NCI-H1694 (cell line): ENCODE results near the gene SRGAP2C.
"Not testable (repeated sequence)": the region's sequence is repeated elsewhere in the genome, so short reads cannot be mapped to it uniquely, and the experiment has no call there.

Experiments used
- DNase-seq: peaks from one replicate; lab custom pipeline; 2025; lab: John Stamatoyannopoulos, UW

SRGAP2C gene

DNA sequence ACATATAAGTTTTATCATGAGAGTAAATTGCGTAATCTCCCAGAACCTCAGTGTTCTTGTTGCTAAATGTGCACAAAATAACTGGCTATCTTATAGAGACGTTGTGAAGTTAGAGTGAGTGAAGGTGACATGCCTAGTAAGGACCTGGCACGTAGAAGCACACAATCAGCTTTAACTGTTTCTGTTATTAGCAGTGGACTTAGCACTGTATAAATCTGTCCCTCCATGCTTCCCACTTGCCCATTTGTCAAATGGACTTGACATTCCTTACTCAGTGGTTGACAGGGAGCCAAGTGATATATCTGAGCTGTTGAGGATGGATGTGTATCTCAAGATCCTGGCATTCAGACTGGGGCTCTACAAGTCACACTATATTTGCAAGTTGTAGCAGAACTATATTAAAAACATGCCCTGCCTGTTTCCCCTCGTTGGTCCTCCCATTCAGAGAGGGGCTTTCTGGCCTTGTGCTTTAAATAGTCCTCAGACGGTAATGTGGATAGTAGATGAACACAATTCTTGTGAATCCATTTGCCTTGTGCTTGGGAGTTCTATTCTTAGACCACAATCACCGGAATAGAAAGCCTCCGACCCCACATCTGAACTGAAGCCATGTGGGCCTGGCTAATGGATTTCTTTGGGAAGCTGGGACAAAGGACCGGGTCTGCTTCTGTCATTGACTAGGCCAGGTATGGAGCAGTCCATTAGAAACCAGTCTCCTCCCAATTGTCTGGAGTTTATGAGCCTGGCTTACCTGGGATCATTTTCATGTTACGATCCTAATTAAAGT lies 43.0 kb downstream of the SRGAP2C start:
- not testable (repeated sequence) for DNase-seq

DNA sequence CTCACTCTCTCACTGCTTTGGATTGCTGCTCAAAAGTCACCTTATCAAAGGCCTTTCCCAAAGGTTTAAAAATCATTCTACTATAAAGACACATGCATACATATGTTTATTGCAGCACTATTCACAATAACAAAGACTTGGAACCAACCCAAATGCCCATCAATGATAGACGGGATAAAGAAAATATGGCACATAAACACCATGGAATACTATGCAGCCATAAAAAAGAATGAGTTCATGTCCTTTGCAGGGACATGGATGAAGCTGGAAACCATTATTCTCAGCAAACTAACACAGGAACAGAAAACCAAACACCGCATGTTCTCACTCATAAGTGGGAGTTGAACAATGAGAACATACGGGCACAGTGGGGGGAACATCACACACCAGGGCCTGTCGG lies 45.9 kb downstream of the SRGAP2C start:
- DNase-seq = not testable (repeated sequence)

DNA sequence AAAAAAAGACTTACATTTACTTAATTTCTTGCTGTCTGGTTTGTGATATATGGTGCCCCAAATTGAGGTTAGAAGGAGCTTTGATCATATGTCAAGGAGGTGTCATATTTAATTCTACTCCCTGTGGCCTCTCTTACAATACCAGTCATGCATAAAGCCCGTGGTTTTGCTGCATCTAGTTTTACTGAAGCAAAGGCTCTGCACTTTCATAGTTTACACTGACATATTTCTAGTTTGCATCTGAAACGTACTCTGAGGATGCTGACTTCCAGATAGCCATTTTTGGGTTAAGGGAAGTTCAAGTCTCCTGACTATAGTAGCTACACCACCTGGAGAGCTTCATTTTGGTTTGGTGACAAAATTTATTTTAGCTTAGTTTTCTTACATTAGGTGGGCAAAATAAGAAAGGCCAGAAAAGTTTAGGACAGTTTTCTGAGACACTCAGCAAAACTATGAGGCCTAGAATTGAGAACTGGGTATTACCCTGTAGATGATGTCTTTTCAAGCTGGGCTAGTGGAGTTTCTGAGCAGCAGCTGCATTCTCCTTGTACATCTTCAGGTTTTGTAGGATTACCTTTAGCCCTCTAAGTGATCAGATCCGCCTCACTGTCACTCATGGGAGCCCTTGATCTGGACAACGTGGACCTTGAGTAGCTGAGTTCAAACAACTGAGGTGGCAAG lies 47.8 kb downstream of the SRGAP2C start:
- DNase-seq = not testable (repeated sequence)

DNA sequence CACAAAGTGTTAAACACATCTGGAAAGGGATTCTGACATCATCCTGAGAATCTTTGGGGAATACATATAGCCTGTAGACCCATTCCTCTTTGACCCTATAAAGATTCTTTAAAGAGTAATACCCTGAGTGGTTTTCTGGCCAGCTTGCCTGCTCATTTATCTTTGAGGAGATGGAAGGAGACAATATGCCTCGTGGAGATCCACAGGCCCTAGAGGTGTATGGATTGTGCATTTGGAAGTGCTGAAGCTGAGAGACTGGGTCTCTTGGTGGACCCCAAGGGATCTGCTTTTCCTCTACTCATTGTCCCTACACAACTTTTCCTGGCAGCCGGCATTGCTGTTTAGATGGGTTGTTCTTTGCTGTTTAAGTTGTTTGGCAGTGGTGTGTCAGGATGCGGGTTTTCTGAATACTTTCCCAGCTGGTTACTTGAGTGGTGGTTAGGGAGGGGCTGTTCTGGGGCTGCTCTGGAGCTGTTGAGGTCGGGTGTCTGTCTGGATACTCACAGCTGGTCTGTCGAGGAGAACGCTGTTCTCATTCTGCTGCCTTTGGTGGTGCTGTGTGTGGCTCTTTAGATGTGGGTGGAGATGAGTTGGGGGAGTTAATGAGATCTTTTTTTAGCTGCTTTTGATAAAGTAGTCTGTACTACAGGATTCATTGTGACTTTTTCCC lies 49.5 kb downstream of the SRGAP2C start:
- not testable (repeated sequence) for DNase-seq

DNA sequence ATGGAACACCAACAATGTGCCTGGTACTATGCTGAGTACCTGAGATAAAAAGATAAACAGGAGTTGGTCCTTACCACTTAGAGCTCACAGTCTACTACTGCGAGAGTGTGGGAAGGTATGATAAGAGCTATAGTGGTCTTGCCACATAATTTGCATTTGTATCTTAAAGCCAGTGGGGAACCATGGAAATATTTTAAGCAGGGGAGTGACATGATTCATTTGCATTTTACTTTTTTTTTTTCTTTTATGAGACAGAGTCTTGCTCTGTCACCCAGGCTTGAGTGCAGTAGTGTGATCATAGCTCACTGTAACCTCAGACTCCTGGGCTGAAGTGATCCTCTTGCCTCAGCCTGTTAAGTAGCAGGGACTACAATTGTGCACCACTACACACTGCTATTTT lies 53.6 kb downstream of the SRGAP2C start:
- not testable (repeated sequence) for DNase-seq

DNA sequence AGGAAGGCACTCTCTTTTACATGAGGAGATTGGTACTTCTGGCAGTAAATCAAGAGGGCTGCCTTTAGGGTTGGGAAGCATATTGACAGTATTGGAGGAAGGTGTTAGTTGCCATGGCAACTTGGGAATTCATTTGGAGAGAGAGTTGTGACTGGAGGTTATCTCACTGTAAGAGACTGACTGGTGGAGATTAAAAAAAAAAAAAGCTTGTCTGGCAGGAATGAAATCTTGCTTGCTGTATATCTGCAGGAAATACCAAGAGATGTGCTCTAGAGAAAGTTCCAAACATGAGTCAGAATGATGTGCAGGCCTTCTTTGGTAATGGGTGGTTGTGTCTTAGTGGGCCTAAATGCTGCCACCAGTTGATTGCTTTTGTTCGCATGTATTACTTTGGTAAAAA lies 59.1 kb downstream of the SRGAP2C start:
- not testable (repeated sequence) for DNase-seq

DNA sequence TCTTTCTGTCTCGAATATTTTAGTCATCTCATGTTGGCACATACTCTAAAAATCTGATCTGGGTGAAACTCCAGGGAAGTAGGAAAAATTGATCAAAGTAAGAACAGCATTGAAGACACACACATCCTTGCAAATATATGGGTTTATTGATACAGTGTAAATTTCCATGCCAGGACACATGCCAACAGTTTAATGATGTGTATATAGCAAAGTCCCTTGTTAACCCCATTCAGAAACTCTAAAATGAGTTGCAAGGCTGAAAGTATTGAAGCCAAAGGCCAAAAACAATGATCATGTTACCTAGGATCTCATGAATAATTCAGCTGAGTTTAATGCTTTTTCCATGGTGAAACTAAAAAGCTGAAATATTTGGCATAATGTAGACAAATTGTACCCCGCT lies 61.6 kb downstream of the SRGAP2C start:
- not testable (repeated sequence) for DNase-seq

DNA sequence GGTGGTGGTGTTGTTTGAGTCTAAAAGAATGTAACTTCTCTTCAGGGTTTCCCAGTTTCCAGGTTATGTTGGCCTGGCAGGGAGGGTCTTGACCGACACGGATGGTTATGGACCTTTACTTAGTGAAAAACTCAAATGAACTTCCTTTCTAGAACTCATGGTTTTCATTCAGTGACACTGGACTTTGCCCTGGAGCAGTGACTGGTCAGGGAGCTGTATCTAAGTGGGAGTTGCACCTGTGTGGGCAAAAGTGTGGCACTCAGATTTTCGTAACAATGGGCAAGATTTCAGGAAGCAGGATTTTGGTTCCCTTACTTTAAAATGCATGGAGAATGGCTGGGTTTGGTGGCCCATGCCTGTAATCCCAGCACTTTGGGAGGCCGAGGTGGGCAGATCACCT lies 67.9 kb downstream of the SRGAP2C start:
- DNase-seq = not testable (repeated sequence)

DNA sequence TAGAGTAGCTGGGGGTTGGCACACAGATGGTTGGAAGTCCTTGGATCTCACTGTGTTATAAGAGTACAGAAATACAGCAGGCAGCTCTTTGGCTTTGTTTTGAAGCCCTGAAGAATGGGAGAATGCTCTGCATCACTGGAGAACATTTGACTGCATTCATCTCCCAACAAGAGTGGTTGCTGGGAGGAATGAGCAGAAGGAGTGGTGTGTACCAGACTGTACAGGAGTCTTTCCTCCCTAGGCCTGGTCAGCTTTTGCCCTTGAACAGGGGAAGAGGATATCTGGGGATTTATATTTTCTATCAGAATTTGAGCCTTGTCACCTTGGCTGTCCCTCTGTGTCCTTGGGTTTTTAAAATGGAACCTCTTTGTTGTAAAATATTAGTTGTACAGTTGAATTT lies 69.8 kb downstream of the SRGAP2C start:
- not testable (repeated sequence) for DNase-seq

DNA sequence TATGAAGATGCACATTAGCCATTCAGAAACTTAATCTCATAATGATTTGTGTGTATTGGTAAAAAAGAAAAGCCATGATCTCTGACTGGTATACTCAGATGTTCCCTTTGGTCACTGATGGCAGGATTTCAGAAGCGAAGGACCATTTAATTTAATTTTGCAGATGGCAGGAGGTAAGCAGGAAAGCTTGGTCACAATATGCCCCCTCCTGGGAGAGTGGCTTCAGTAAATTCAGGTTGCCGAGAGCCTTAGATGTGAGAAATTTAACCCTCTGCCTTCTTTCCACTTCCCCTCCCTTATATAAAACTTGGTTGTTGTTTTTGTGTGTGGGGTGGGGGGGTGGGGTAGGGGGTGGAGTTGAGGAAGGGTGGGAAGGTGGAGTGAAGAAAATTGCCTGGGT lies 72.9 kb downstream of the SRGAP2C start:
- not testable (repeated sequence) for DNase-seq

DNA sequence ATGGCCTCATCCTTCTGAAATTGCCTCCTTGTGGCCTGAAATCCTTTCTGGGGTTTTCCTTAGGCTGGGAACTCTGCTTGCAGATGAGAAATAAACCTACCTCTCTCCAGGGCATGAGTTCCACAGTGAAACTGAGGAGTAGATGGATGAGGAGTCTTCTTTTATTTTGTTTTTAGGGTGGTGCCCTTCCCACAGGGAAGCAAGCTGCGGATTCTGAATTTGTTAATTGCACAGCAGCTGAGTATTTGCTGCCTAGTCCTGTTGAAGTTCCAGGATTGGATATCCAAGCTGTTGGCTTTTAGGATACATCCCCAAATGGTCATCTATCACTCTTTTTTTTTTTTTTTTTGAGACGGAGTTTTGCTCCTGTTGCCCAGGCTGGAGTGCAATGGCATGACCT lies 73.4 kb downstream of the SRGAP2C start:
- DNase-seq = not testable (repeated sequence)

DNA sequence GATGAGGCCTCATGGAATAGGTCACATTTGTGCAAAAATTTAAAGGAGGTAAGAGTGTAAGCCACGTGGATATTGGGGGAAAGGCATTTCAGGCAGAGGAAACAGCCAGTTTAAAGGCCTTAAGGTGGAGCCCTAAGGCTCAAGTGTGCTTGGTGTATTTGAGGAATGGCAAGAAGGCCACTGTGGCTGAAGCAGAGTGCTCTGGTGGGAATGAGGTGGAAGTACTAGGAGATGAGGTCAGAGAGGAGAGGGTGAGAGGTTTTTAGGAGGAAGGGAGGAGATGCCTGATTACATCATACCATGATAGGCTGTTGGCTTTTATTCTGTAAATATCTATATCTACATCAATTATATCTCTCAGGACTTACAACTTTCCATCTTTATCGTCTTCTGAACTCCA lies 75.4 kb downstream of the SRGAP2C start:
- DNase-seq = not testable (repeated sequence)

DNA sequence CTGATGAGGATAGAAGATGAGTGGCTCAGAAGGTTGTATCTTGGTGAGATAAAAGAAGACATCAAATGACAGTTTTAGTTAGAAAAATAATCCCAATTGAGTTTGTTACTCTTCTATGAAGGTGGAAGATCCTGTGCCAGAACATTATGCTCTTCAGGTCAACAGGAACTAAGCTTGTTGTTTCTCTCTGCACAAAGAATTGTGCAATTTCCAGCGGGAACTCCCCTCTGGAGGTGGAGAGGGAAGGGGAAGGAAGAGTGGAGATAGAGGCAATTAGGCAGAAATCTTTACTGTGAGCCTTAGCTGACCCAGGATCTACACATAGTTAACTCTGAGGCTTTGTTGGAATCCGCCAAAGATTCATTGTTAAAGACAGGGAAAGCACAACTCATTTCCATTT lies 77.4 kb downstream of the SRGAP2C start:
- not testable (repeated sequence) for DNase-seq

DNA sequence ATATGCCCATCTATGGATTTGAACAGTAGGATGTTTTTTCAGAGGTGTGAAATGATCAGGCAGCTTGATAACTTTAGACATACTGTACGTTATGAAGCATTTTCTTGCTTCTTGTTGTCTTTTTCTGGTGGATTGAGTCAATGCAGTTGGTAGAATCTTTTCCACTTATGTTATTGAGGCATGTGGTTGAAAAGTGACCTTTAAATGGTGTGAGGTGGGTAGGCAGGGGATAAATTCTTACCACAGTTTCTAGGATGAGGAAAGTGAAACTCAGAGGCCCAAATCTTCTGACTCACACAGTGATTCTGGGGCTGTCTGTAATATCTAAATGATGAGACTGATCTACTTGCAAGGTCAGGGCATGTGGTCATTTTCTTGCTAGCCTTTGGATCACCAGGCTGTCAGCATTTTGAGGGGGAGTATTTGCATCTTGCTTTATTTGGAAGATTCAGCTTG lies 79.0 kb downstream of the SRGAP2C start:
- DNase-seq = not testable (repeated sequence)

DNA sequence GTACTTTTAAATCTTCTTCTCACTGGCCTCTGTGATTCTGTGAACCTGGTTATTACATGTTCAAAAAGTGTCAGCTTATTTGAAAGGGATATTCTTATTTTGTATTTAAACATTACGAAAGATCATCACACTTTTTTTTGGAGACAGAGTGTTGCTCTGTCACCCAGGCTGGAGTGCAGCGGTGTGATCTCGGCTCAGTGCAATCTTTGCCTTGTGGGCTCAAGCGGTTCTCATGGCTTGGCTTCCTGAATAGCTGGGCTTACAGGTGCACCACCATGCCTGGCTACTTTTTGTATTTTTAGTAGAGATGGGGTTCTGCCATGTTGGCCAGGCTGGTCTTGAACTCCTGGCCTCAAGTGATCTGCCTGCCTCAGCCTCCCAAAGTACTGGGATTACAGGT lies 82.3 kb downstream of the SRGAP2C start:
- DNase-seq = not testable (repeated sequence)

DNA sequence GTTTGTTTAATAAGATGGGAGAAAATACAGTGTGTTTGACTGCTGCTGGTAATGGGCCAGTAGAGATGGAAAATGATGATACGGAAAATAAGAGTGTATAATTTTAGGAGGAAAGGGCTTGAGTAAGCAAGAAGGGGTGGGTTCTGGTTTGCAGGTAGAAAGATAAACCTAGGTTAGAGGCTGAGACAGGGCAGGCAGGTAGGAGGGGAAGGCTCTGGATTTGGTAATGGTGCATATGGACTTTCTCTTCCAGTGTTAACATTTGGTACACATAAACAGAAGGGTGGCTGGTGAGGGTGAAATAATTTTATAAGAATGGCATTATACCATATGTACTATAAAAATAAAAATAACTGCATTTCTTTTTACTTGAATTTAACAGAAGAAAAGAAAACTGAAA lies 84.5 kb downstream of the SRGAP2C start:
- not testable (repeated sequence) for DNase-seq

DNA sequence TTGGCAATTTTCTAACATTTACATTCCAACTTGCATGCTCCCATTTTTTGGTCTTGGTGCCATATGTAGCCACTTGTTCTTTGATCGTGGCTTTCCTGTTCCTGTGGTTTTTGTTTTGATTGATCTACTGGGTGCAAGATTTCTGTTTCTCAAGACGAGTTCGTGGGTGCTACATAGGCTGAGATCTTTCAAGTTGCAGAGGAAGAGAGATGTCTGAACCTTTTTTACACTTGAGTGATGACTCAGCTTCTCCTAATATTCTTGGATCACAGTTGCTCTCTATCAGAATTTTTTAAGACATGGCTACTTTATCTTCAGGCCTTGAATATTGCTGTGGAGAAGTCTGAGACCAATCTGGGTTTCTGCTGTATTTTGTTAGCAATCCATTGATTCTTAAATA lies 85.2 kb downstream of the SRGAP2C start:
- DNase-seq = not testable (repeated sequence)

DNA sequence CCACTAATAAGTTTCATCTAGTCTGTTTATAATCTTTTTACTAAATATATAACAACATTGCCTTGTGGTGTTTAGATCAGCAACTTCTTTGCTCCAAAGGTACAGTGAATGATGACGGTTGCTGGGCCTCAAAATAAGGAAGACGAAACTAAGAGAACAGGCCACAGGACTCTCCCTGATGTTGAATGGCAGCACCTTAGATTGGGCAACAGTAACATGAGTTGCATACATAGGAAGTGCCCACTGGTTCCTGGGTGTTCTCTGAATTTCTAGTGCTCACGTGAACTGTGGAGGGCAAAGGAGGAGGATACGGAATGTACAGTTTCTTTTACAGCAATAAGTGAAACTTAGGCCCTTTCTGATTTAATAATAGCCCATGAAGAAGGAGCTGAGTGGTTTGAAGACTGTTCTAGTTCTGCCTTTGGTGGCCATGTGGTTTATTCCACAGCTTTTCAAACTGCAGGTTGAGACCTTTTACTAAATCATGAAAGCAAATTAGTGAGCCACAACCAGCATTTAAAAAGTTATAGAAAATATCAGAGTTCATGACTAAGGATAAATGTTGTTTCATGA lies 86.5 kb downstream of the SRGAP2C start:
- DNase-seq = not testable (repeated sequence)

DNA sequence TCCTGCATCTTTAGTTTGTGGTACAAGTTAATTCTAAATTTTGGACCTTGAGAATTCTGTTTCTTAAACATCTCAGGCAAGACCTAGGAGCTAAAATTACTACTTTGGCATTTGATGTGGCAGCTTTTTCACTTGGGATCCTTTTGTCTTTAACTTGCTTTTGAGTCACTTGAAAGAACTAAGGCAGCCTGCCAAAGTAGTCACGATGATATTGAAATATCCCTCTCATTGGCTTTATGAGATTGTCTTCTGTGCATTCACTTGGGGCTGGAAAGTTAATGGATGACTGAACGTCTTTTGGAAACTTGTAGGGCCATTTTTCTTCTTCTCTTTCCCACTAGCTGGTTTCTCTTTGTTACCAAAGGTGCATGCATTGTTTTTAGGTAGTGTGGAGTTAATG lies 90.7 kb downstream of the SRGAP2C start:
- DNase-seq = not testable (repeated sequence)

DNA sequence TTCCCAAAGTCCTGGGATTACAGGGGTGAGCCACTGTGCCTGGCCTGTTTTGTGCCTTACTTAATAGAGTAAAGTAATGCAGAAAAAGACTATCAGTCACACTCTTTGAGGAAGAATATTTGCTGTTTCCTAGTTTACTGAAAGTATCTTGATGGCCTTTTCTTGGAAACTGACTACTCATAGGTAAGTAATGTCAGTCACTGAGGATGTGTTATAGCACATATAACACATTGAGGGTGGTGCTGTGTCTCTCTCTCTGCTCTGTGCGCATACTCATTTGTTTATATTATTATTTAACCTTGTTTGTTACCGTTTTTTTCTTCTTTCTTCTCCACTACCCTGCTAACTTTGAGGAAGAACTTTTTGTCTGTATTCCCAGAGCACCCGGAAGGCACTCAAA lies 93.4 kb downstream of the SRGAP2C start:
- DNase-seq = not testable (repeated sequence)

DNA sequence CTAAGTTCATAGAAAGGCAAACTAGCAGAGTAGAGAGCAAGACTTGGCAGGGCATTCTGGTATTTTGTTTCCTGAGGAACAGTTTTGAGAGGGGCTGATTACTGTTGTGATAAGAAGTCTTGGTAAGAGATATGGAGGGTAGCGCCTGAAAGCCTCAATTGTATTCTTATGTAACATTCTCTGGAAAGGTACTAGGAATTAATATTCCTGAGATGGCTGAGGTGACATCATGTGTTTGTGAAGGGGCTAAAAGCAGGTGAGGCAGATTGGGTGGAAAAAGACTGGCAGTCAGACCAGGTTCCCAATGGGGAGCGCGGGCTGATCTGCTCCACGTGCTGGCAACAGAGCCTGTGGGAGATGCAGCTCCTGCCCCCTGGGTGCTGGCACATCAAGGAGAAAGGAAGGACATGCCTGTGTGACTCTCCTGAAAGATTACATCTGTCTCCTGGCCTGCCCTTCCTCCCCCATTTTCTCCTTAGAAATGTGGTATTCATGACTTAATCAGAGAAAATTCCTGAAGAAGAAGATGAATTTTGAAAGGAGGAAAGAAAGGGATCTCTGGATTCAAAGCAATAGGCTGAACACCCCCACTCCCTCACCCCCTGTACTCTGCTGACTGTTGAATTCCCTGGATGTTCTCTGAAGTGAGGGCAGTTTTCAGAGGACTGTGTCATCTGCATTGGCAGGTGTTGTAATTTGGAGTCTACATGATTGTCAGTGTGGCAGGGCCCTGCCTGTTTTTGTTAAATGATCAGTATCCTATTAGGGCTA lies 94.2 kb downstream of the SRGAP2C start:
- not testable (repeated sequence) for DNase-seq

DNA sequence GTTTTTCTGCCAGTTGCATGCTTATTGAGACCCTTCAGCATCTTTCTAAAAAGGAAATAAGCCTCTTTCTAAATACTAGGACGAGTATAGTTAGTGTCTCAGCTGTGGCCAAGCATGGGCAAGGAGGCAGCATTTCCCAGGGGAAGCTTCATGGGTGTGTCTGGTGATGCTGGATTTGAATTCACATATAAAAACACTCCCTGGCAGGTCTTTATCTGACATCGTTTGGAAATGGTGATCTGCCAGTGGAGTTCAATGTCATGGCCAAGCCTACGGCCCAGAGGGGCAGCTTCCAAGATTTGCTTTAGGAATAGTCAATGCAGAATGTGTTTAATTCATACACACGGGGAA lies 94.7 kb downstream of the SRGAP2C start:
- not testable (repeated sequence) for DNase-seq
